HCT116 (cell line): Measurements from ENCODE around the gene CASZ1.

Source experiments
- CTCF ChIP-seq, 3 experiments: fragments of 200-600 bp in 1 of 3; sonication (generic) in 1 of 3; IDR thresholded peaks in 2 of 3; conservative IDR thresholded peaks in 1 of 3; 2 replicates each; pipeline ENCODE4 v1.5.1; 2012 to 2017; ENCODE audit warnings: low read depth in 2 of 3, low read length in 2 of 3, antibody characterized with exemption in 1 of 3, borderline replicate concordance in 1 of 3, control low read depth in 1 of 3, mild to moderate bottlenecking in 1 of 3, mixed read lengths in 1 of 3, mixed run types in 1 of 3, moderate library complexity in 1 of 3; ENCODE audit not compliant: insufficient read depth in 1 of 3
- EZH2 ChIP-seq: fragments of 200-600 bp; sonication (generic); IDR thresholded peaks from 2 replicates; pipeline ENCODE4 v1.6.1; 2017; ENCODE audit warnings: antibody characterized with exemption, mixed run types
- EZH2phosphoT487 ChIP-seq: fragments of 200-600 bp; IDR thresholded peaks from 2 replicates; pipeline ENCODE4 v1.6.1; 2018; ENCODE audit warnings: antibody characterized with exemption, borderline replicate concordance
- MAX ChIP-seq: IDR thresholded peaks from 2 replicates; pipeline ENCODE4 v1.6.1; 2012
- POLR2A ChIP-seq: IDR thresholded peaks from 2 replicates; pipeline ENCODE4 v1.7.0; 2011; ENCODE audit warnings: borderline replicate concordance; ENCODE audit not compliant: insufficient read depth, insufficient read length; ENCODE audit errors: extremely low read depth
- POLR2AphosphoS5 ChIP-seq: IDR thresholded peaks from 2 replicates; pipeline ENCODE4 v1.6.1; 2011; ENCODE audit warnings: mild to moderate bottlenecking, low read depth, low read length, moderate library complexity
- SIN3A ChIP-seq: IDR thresholded peaks from 2 replicates; pipeline ENCODE4 v1.6.1; 2012; ENCODE audit warnings: low read depth
- ZFX ChIP-seq: fragments of 450-650 bp; IDR thresholded peaks from 2 replicates; pipeline ENCODE4 v1.6.1; 2017

GRCh38 chr1:10626791-10627410 is 169.5 kb downstream of the CASZ1 start:
- TF ChIP-seq CTCF (IDR thresholded peaks at IDR 0.05 in 2 of 3, conservative IDR thresholded peaks at IDR 0.05 in 1 of 3; ENCODE audit: borderline replicate concordance in 1 of 3, insufficient read depth in 1 of 3, low read depth in 2 of 3, low read length in 2 of 3) (no peak), POLR2A (no peak), EZH2phosphoT487 (no peak), ZFX (no peak), EZH2 (no peak), MAX (no peak), SIN3A (no peak), POLR2AphosphoS5 (no peak)
